Endothelial cell (in vitro differentiated cells): ENCODE measurements around the gene ANKRD2. TPM values are rescaled to one million over a fixed set of nuclear protein-coding genes. Genes with fewer than 3 reads are reported as not detected.
A peak's percentile ranks its signal among the peaks of the same experiment; 100 is the strongest.

ENCODE experiments used
- DNase-seq: peaks from one replicate; pipeline ENCODE4 v3.0.0; 2021; ENCODE audit warnings: low spot score
- H3K27ac Mint-ChIP-seq: one replicate; pipeline ENCODE4 v1.8.0; 2021; ENCODE audit warnings: mixed read lengths, inconsistent platforms; ENCODE audit not compliant: unreplicated experiment
- H3K27me3 Mint-ChIP-seq: one replicate; pipeline ENCODE4 v1.8.0; 2021; ENCODE audit warnings: mild to moderate bottlenecking, moderate library complexity, mixed read lengths, inconsistent platforms; ENCODE audit not compliant: unreplicated experiment
- H3K36me3 Mint-ChIP-seq: one replicate; pipeline ENCODE4 v1.8.0; 2021; ENCODE audit warnings: mild to moderate bottlenecking, low read depth, mixed read lengths, inconsistent platforms; ENCODE audit not compliant: unreplicated experiment
- H3K4me1 Mint-ChIP-seq: one replicate; pipeline ENCODE4 v1.8.0; 2021; ENCODE audit warnings: mild to moderate bottlenecking, mixed read lengths, inconsistent platforms; ENCODE audit not compliant: unreplicated experiment
- H3K4me3 Mint-ChIP-seq: one replicate; pipeline ENCODE4 v1.8.0; 2021; ENCODE audit warnings: mild to moderate bottlenecking, mixed read lengths, inconsistent platforms; ENCODE audit not compliant: unreplicated experiment
- H3K9me3 Mint-ChIP-seq: one replicate; pipeline ENCODE4 v1.8.0; 2021; ENCODE audit warnings: mixed read lengths, inconsistent platforms; ENCODE audit not compliant: unreplicated experiment
- CTCF ChIP-seq: fragments of 200-600 bp; sonication (generic); IDR thresholded peaks from one replicate; pipeline ENCODE4 v1.5.0; 2021; ENCODE audit warnings: antibody characterized with exemption; ENCODE audit not compliant: unreplicated experiment
- total RNA-seq: library from RNA; stranded (reverse); fragmentation: NEBNext Ultra II Directional; extraction: Animal tissue kit (Norgen Biotek cat#: 25700); gene quantifications from one replicate; pipeline ENCODE4 v1.2.1, GENCODE V29; 2021; ENCODE audit not compliant: unreplicated experiment

Gene ANKRD2
- total RNA-seq, 1 donor from 2014 or later: 0.33 TPM

- no peak for DNase-seq
- TF ChIP-seq CTCF: no peak
- Mint-ChIP-seq H3K4me1 (peaks cover 21% of the 10 kb centered on the region), H3K9me3 (peaks cover 4% of the 10 kb centered on the region), H3K27me3 (peaks cover 1% of the 10 kb centered on the region), H3K27ac (no peak overlapping the region), H3K36me3 (peaks cover 16% of the 10 kb centered on the region), H3K4me3 (peak overlapping the region; percentile 85)
Observed at GRCh38 chr10:97529685-97530465, 42.7 kb upstream of the ANKRD2 start.

DNA sequence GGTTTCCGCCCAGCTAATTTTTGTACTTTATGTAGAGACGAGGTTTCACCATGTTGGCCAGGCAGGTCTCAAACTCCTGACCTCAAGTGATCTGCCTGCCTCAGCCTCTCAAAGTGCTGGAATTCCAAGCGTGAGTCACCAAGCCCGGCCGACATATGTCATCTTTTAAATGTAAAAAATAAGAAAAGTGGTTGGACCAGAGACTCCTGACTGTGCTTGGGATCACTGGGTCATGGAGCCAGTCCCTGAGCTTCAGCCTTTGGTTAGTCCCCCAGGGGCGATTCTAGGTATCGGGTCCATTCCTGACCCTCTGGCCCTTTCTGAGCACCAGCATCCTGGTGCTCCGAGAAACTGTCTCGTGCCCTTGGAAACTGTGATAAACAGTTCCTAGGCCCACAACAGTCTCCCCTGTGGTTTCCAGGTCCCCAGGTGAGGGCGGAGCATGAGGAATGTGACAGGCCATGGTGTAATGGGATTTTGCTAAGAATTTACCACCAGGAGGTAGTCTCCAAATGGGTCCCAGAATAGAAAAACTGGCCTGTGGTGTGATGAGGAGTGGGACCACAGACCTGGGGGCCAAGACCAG is 41.1 kb upstream of the ANKRD2 start:
- Mint-ChIP-seq H3K27me3 (peaks cover 4% of the 10 kb centered on the region), H3K4me3 (peak overlapping the region; percentile 27), H3K9me3 (peaks cover 4% of the 10 kb centered on the region), H3K4me1 (peaks cover 19% of the 10 kb centered on the region), H3K36me3 (peaks cover 6% of the 10 kb centered on the region), H3K27ac (peak overlapping the region; percentile 86)
- no peak for DNase-seq
- TF ChIP-seq CTCF: no peak

- peaks cover 4% of the 10 kb centered on the region for H3K27me3 Mint-ChIP-seq
- H3K4me1 Mint-ChIP-seq: peaks cover 20% of the 10 kb centered on the region
- H3K4me3 Mint-ChIP-seq: no peak overlapping the region
- H3K36me3 Mint-ChIP-seq: peaks cover 9% of the 10 kb centered on the region
- peaks cover 4% of the 10 kb centered on the region for H3K9me3 Mint-ChIP-seq
- no peak for TF ChIP-seq CTCF
- peak overlapping the region; percentile 86 for H3K27ac Mint-ChIP-seq
- DNase-seq: peak; percentile 31
Observed at GRCh38 chr10:97532935-97533671, 39.5 kb upstream of the ANKRD2 start.

- H3K27ac Mint-ChIP-seq: no peak overlapping the region
Observed at GRCh38 chr10:97533888-97534287, 38.7 kb upstream of the ANKRD2 start.

More at GRCh38 chr10:97533888-97534287, 38.7 kb upstream of the ANKRD2 start:
- Mint-ChIP-seq H3K4me3 (no peak overlapping the region), H3K4me1 (peaks cover 25% of the 10 kb centered on the region), H3K27me3 (peaks cover 6% of the 10 kb centered on the region), H3K36me3 (peaks cover 14% of the 10 kb centered on the region), H3K9me3 (peaks cover 4% of the 10 kb centered on the region)
- TF ChIP-seq CTCF: no peak
- no peak for DNase-seq
